Panc1 (cell line): ENCODE measurements around the gene PRRX1. TPM values are rescaled to one million over a fixed set of nuclear protein-coding genes. Genes with fewer than 3 reads are reported as not detected.

Source experiments
- ATAC-seq: fragments of 200-7000 bp; cut with Tn5 transposase; 2 replicates; pipeline ENCODE4 v1.9.1; 2020; ENCODE audit warnings: mild to moderate bottlenecking, moderate library complexity
- BruUV-seq: library from RNA; stranded (reverse); fragments of 400-500 nt; replicated peaks from 2 replicates; lab custom pipeline; 2021; lab: Mats Ljungman, UMichigan
- CTCF ChIA-PET: fragments of 300-600 bp; sonication (Branson Sonifier 250); formaldehyde crosslinking; loops from one replicate; lab custom pipeline; 2022; ENCODE audit warnings: antibody characterized with exemption; lab: Charles Lee
- POLR2A ChIA-PET: fragments of 300-600 bp; sonication (Branson Sonifier 250); formaldehyde crosslinking; loops from one replicate; lab custom pipeline; 2022; ENCODE audit warnings: antibody characterized with exemption; lab: Charles Lee
- DNase-seq: peaks from one replicate; pipeline ENCODE4 v3.0.0-alpha.2; 2010; ENCODE audit warnings: low read depth, low spot score
- H3K27ac ChIP-seq: 2 replicates; pipeline ENCODE4 v1.5.1; 2011; ENCODE audit warnings: mild to moderate bottlenecking, low read length, inconsistent platforms
- H3K27me3 ChIP-seq: fragments of 200-500 bp; sonication (Bioruptor generic); 2 replicates; pipeline ENCODE4 v1.6.0; 2014; ENCODE audit warnings: low read length, inconsistent platforms; ENCODE audit not compliant: control insufficient read depth, insufficient read depth
- H3K36me3 ChIP-seq: fragments of 200-500 bp; sonication (Bioruptor generic); 2 replicates; pipeline ENCODE4 v1.5.1; 2014; ENCODE audit warnings: inconsistent platforms, mild to moderate bottlenecking, low read length, moderate library complexity; ENCODE audit not compliant: control insufficient read depth, insufficient read depth
- H3K4me1 ChIP-seq: 2 replicates; pipeline ENCODE4 v1.5.1; 2011; ENCODE audit warnings: inconsistent platforms, mild to moderate bottlenecking, low read length, moderate library complexity; ENCODE audit not compliant: control insufficient read depth, insufficient read depth
- H3K4me3 ChIP-seq, 2 experiments: 2 replicates each; pipeline ENCODE4 v1.5.1; 2011 to 2012; ENCODE audit warnings: low read depth in 2 of 2, low read length in 2 of 2, mild to moderate bottlenecking in 2 of 2, inconsistent platforms in 1 of 2, moderate library complexity in 1 of 2
- H3K9me3 ChIP-seq: fragments of 200-500 bp; sonication (Bioruptor generic); 2 replicates; pipeline ENCODE4 v1.5.1; 2014; ENCODE audit warnings: low read depth, mild to moderate bottlenecking, inconsistent platforms, low read length, moderate library complexity; ENCODE audit not compliant: control insufficient read depth, insufficient read depth
- CTCF ChIP-seq: fragments of 450-650 bp; IDR thresholded peaks from 2 replicates; pipeline ENCODE4 v1.5.1; 2017; ENCODE audit warnings: mild to moderate bottlenecking
- POLR2AphosphoS5 ChIP-seq: IDR thresholded peaks from 2 replicates; pipeline ENCODE4 v1.6.1; 2012; ENCODE audit warnings: mild to moderate bottlenecking, low read depth, low read length, moderate library complexity
- REST ChIP-seq, 2 experiments: IDR thresholded peaks; 2 replicates each; pipeline ENCODE4 v1.6.1; 2011 to 2012; ENCODE audit warnings: low read depth in 2 of 2, control low read depth in 1 of 2, low read length in 1 of 2, mild to moderate bottlenecking in 1 of 2, moderate library complexity in 1 of 2; ENCODE audit not compliant: insufficient read depth in 1 of 2
- SIN3A ChIP-seq: IDR thresholded peaks from 2 replicates; pipeline ENCODE4 v1.6.1; 2012; ENCODE audit warnings: low read depth, mild to moderate bottlenecking, low read length, moderate library complexity, borderline replicate concordance; ENCODE audit not compliant: insufficient read depth
- TCF7L2 ChIP-seq: IDR thresholded peaks from 2 replicates; pipeline ENCODE4 v1.6.1; 2011; ENCODE audit warnings: mild to moderate bottlenecking, low read depth, low read length, inconsistent platforms
- in situ Hi-C: cut with HindIII; loops from 2 replicates; pipeline ENCODE4 v1.10.0; 2016; ENCODE audit warnings: low sequenced_read_pairs, low pct_unique_long_range_greater_than_20kb
- intact Hi-C: fragments of 100-400 bp; cut with micrococcal nuclease; formaldehyde crosslinking; loops from one replicate; pipeline ENCODE4 v1.10.0; 2022; ENCODE audit not compliant: unreplicated experiment
- total RNA-seq: library from RNA; stranded (reverse); gene quantifications from one replicate; pipeline ENCODE4 v1.2.1, GENCODE V29; 2021; ENCODE audit not compliant: unreplicated experiment

The PRRX1 gene
- total RNA-seq, 1 experiment from 2014 or later: 0.69 TPM

GRCh38 chr1:170725326-170725725, 61.4 kb downstream of the PRRX1 start:
- Histone ChIP-seq H3K27me3 (no peaks in the 10 kb centered on the region), H3K27ac (no peak overlapping the region), H3K9me3 (no peaks in the 10 kb centered on the region), H3K4me3 (no peak overlapping the region), H3K36me3 (no peaks in the 10 kb centered on the region), H3K4me1 (no peaks in the 10 kb centered on the region)
- in situ Hi-C loops: no loop called here
- no TSS peak for BruUV-seq
- ATAC-seq: no peak
- TF ChIP-seq CTCF (no peak), TCF7L2 (no peak), SIN3A (no peak), POLR2AphosphoS5 (no peak)
- DNase-seq: no peak
- intact Hi-C loops: no loop called here
- ChIA-PET CTCF (no interaction called here), POLR2A (no interaction called here)

- no TSS peak for BruUV-seq
- in situ Hi-C loops: no loop called here
- intact Hi-C loops: no loop called here
- TF ChIP-seq REST (IDR thresholded peaks at IDR 0.05; ENCODE audit: insufficient read depth in 1 of 2, low read depth in 2 of 2, low read length in 1 of 2): no peak
- no peak for TF ChIP-seq POLR2AphosphoS5
- no peak for TF ChIP-seq CTCF
- Histone ChIP-seq H3K4me1 (no peaks in the 10 kb centered on the region), H3K4me3 (no peak overlapping the region), H3K27ac (no peak overlapping the region), H3K36me3 (no peaks in the 10 kb centered on the region), H3K9me3 (no peaks in the 10 kb centered on the region), H3K27me3 (no peaks in the 10 kb centered on the region)
- DNase-seq: no peak
- ChIA-PET CTCF (no interaction called here), POLR2A (no interaction called here)
- no peak for ATAC-seq
These were observed 64.0 kb downstream of the PRRX1 start for GRCh38 chr1:170727963-170728362.
